DND-41 (cell line): ENCODE data around the gene POLA1.

Source experiments
- ATAC-seq: fragments of 200-7000 bp; cut with Tn5 transposase; 3 replicates; pipeline ENCODE4 v1.9.1; 2021; ENCODE audit warnings: low read depth; ENCODE audit not compliant: insufficient read depth
- DNase-seq: peaks from one replicate; pipeline ENCODE4 v3.0.0-alpha.2; 2020
- H2AFZ ChIP-seq: 2 replicates; pipeline ENCODE4 v1.6.0; 2012; ENCODE audit warnings: low read depth, low read length
- H3K27ac ChIP-seq: 2 replicates; pipeline ENCODE4 v1.5.1; 2012; ENCODE audit warnings: low read length, inconsistent platforms
- H3K27me3 ChIP-seq: fragments of 200-600 bp; sonication (generic); 2 replicates; pipeline ENCODE4 v1.6.0; 2012; ENCODE audit warnings: low read length, mild to moderate bottlenecking, inconsistent platforms; ENCODE audit not compliant: insufficient read depth, poor library complexity
- H3K36me3 ChIP-seq: 2 replicates; pipeline ENCODE4 v1.5.1; 2012; ENCODE audit warnings: low read length, inconsistent platforms; ENCODE audit not compliant: insufficient read depth
- H3K4me1 ChIP-seq: 2 replicates; pipeline ENCODE4 v1.5.1; 2012; ENCODE audit warnings: mild to moderate bottlenecking, low read length; ENCODE audit not compliant: insufficient read depth
- H3K4me2 ChIP-seq: 2 replicates; pipeline ENCODE4 v1.6.0; 2012; ENCODE audit warnings: mild to moderate bottlenecking, moderate library complexity, low read length, inconsistent platforms; ENCODE audit not compliant: insufficient read depth
- H3K4me3 ChIP-seq, 2 experiments: fragments of 200-600 bp in 1 of 2; shearing (Covaris generic) in 1 of 2; 2 replicates each; pipeline ENCODE4 v1.5.1; 2012 to 2016; ENCODE audit warnings: inconsistent platforms in 2 of 2, low read length in 2 of 2, mild to moderate bottlenecking in 2 of 2, low read depth in 1 of 2, moderate library complexity in 1 of 2
- H3K79me2 ChIP-seq: 2 replicates; pipeline ENCODE4 v1.6.0; 2012; ENCODE audit warnings: low read length, inconsistent platforms; ENCODE audit not compliant: insufficient read depth
- H3K9ac ChIP-seq: 2 replicates; pipeline ENCODE4 v1.6.0; 2012; ENCODE audit warnings: low read depth, mild to moderate bottlenecking, inconsistent platforms, low read length, moderate library complexity
- H3K9me3 ChIP-seq: 2 replicates; pipeline ENCODE4 v1.5.1; 2012; ENCODE audit warnings: low read length, moderate library complexity, mild to moderate bottlenecking, inconsistent platforms; ENCODE audit not compliant: insufficient read depth, severe bottlenecking
- H4K20me1 ChIP-seq: 2 replicates; pipeline ENCODE4 v1.6.0; 2012; ENCODE audit warnings: low read length; ENCODE audit not compliant: insufficient read depth
- EZH2 ChIP-seq: IDR thresholded peaks from 3 replicates; pipeline ENCODE4 v1.6.1; 2012; ENCODE audit warnings: borderline replicate concordance, low read depth, mild to moderate bottlenecking, moderate library complexity, low read length, inconsistent platforms; ENCODE audit not compliant: severe bottlenecking
- TF ChIP-seq, protein P1 (sequence below): IDR thresholded peaks from 2 replicates; pipeline ENCODE4 v1.5.1; 2012; ENCODE audit warnings: borderline replicate concordance, low read length, moderate library complexity, mild to moderate bottlenecking; ENCODE audit not compliant: poor library complexity, severe bottlenecking; ENCODE audit errors: extremely low read depth

The POLA1 gene

GRCh38 chrX:24828600-24828999 lies 134.9 kb downstream of the POLA1 start:
- peaks cover 3% of the 10 kb centered on the region; the same call in 1 of the 2 replicates for H3K79me2 ChIP-seq
- H3K4me2 ChIP-seq, result no peak overlapping the region
- DNase-seq (no peak), ATAC-seq (no peak)
- no peak overlapping the region for H3K9ac ChIP-seq
- TF ChIP-seq, protein P1, sequence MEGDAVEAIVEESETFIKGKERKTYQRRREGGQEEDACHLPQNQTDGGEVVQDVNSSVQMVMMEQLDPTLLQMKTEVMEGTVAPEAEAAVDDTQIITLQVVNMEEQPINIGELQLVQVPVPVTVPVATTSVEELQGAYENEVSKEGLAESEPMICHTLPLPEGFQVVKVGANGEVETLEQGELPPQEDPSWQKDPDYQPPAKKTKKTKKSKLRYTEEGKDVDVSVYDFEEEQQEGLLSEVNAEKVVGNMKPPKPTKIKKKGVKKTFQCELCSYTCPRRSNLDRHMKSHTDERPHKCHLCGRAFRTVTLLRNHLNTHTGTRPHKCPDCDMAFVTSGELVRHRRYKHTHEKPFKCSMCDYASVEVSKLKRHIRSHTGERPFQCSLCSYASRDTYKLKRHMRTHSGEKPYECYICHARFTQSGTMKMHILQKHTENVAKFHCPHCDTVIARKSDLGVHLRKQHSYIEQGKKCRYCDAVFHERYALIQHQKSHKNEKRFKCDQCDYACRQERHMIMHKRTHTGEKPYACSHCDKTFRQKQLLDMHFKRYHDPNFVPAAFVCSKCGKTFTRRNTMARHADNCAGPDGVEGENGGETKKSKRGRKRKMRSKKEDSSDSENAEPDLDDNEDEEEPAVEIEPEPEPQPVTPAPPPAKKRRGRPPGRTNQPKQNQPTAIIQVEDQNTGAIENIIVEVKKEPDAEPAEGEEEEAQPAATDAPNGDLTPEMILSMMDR, result no peak
- no peak for TF ChIP-seq EZH2
- no peak overlapping the region for H3K27ac ChIP-seq
- peaks cover 70% of the 10 kb centered on the region for H3K36me3 ChIP-seq
- no peak overlapping the region for H2AFZ ChIP-seq
- H3K27me3 ChIP-seq, result no peaks in the 10 kb centered on the region
- H3K4me3 ChIP-seq, result no peak overlapping the region
- H3K9me3 ChIP-seq, result no peaks in the 10 kb centered on the region
- no peaks in the 10 kb centered on the region; the same call in 1 of the 2 replicates for H4K20me1 ChIP-seq
- no peaks in the 10 kb centered on the region for H3K4me1 ChIP-seq

DNA sequence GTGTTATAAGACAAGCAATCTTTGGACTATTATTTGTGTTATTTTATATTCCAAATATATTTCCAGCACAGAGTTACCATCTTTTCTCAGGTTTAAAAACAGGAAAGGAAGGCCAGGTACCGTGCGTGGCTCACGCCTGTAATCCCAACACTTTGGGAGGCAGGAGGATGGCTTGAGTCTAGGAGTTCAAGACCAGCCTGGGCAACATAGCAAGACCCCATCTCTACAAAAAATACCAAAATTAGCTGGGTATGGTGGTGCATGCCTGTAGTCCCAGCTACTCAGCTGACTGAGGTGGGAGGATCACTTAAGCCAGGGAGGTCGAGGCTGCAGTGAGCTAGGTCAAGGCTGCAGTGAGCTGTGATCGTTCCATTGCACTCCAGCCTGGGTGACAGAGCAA lies 140.0 kb downstream of the POLA1 start:
- no peak for TF ChIP-seq EZH2
- TF ChIP-seq, protein P1, result no peak

DNA sequence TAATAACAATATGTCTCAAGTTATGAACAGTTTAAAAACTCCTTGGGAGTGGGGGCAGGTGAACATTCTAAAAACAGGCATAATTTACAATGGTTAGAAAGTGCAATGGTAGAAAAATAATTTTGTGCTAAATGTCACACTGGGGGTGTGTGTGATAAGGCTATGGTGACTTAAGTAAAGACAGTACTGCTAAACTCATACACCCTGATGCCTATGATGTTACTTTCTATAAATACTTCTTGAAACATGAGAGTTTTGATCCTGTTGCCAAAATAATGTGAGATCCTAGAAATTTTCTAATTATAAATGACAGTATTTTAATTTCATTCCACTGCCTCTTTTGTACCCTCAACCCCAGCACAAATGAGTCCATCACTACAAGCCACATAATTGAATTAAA lies 144.2 kb downstream of the POLA1 start:
- H2AFZ ChIP-seq, result no peak overlapping the region
- ATAC-seq (no peak), DNase-seq (no peak)
- peaks cover 52% of the 10 kb centered on the region for H3K36me3 ChIP-seq
- H3K4me1 ChIP-seq, result no peaks in the 10 kb centered on the region
- no peak for TF ChIP-seq EZH2
- TF ChIP-seq, protein P1, result no peak
- no peaks in the 10 kb centered on the region for H3K9me3 ChIP-seq
- H3K27me3 ChIP-seq, result no peaks in the 10 kb centered on the region
- H3K4me2 ChIP-seq, result no peak overlapping the region
- H3K9ac ChIP-seq, result no peak overlapping the region
- no peak overlapping the region for H3K4me3 ChIP-seq
- no peak overlapping the region for H3K27ac ChIP-seq
- peaks cover 7% of the 10 kb centered on the region; the same call in 1 of the 2 replicates for H4K20me1 ChIP-seq
- H3K79me2 ChIP-seq, result peaks cover 6% of the 10 kb centered on the region; the same call in 1 of the 2 replicates

More for the DNA sequence above, 140.0 kb downstream of the POLA1 start:
- H3K4me1 ChIP-seq, result no peaks in the 10 kb centered on the region
- peaks cover 6% of the 10 kb centered on the region; the same call in 1 of the 2 replicates for H3K79me2 ChIP-seq
- H3K27ac ChIP-seq, result no peak overlapping the region
- H3K9me3 ChIP-seq, result no peaks in the 10 kb centered on the region
- H3K36me3 ChIP-seq, result peaks cover 46% of the 10 kb centered on the region
- no peak overlapping the region for H3K4me2 ChIP-seq
- ATAC-seq (no peak), DNase-seq (no peak)
- no peak overlapping the region for H3K9ac ChIP-seq
- H2AFZ ChIP-seq, result no peak overlapping the region
- H3K27me3 ChIP-seq, result no peaks in the 10 kb centered on the region
- H3K4me3 ChIP-seq, result no peak overlapping the region
- no peaks in the 10 kb centered on the region; the same call in 1 of the 2 replicates for H4K20me1 ChIP-seq
